Smooth muscle cell (in vitro differentiated cells): ENCODE data around the gene DENND1A. TPM values are rescaled to one million over a fixed set of nuclear protein-coding genes. Genes with fewer than 3 reads are reported as not detected.

ENCODE experiments used
- DNase-seq: peaks from one replicate; lab custom pipeline; 2025; ENCODE audit not compliant: unreplicated experiment; lab: John Stamatoyannopoulos, UW
- H2AFZ ChIP-seq: fragments of 200-600 bp; sonication (generic); 2 replicates; pipeline ENCODE4 v1.6.0; 2016; ENCODE audit warnings: antibody characterized with exemption, low read depth, mild to moderate bottlenecking
- H3F3A ChIP-seq: fragments of 200-600 bp; sonication (generic); 2 replicates; pipeline ENCODE4 v1.6.0; 2017; ENCODE audit warnings: antibody characterized with exemption, low read depth
- H3K27ac ChIP-seq: fragments of 200-600 bp; sonication (generic); 2 replicates; pipeline ENCODE4 v1.5.1; 2016; ENCODE audit warnings: low read depth, mild to moderate bottlenecking
- H3K27me3 ChIP-seq: fragments of 200-600 bp; sonication (generic); 2 replicates; pipeline ENCODE4 v1.6.1; 2016; ENCODE audit warnings: low read depth, mild to moderate bottlenecking
- H3K36me3 ChIP-seq: fragments of 200-600 bp; sonication (generic); 2 replicates; pipeline ENCODE4 v1.5.1; 2016; ENCODE audit warnings: low read depth
- H3K4me1 ChIP-seq: fragments of 200-600 bp; sonication (generic); 2 replicates; pipeline ENCODE4 v1.5.1; 2016; ENCODE audit warnings: low read depth
- H3K4me2 ChIP-seq: fragments of 200-600 bp; sonication (generic); 2 replicates; pipeline ENCODE4 v1.6.0; 2016; ENCODE audit warnings: mild to moderate bottlenecking
- H3K4me3 ChIP-seq: fragments of 200-600 bp; sonication (generic); 2 replicates; pipeline ENCODE4 v1.5.1; 2016; ENCODE audit warnings: mild to moderate bottlenecking
- H3K79me2 ChIP-seq: fragments of 200-600 bp; sonication (generic); 2 replicates; pipeline ENCODE4 v1.6.0; 2016; ENCODE audit warnings: low read depth, mild to moderate bottlenecking
- H3K9ac ChIP-seq: fragments of 200-600 bp; sonication (generic); 2 replicates; pipeline ENCODE4 v1.6.0; 2016; ENCODE audit warnings: low read depth
- H3K9me3 ChIP-seq: fragments of 200-600 bp; sonication (generic); replicated peaks from 2 replicates; pipeline ENCODE4 v1.5.1; 2016; ENCODE audit warnings: low read depth
- H4K20me1 ChIP-seq: fragments of 200-600 bp; sonication (generic); 2 replicates; pipeline ENCODE4 v1.6.0; 2016; ENCODE audit warnings: low read depth
- CTCF ChIP-seq: fragments of 200-600 bp; sonication (generic); IDR thresholded peaks from 2 replicates; pipeline ENCODE4 v1.5.1; 2017; ENCODE audit warnings: borderline replicate concordance, mild to moderate bottlenecking, antibody characterized with exemption; ENCODE audit not compliant: insufficient read depth, poor library complexity, severe bottlenecking
- WGBS: methylation state at CpG from one replicate; pipeline ENCODE4 v1.1.7; 2016; ENCODE audit warnings: low lambda C conversion rate; 5-methylcytosine and 5-hydroxymethylcytosine counted together
- polyA plus RNA-seq: library from polyadenylated mRNA; unstranded; fragments of >200 nt; fragmentation: Nextera tagmentation; extraction: Ambion mirVana; gene quantifications from 2 replicates; pipeline ENCODE4 v1.2.1, GENCODE V29; 2016
- total RNA-seq: library from RNA; depleted of rRNA; stranded (reverse); fragments of >200 nt; gene quantifications from 2 replicates; pipeline ENCODE4 v1.2.3, GENCODE V29; 2014

The DENND1A gene
- total and polyA plus RNA-seq, 2 experiments from 2014 or later: 8.1 to 20.2 TPM

GRCh38 chr9:123561046-123561445 lies 368.9 kb downstream of the DENND1A start:
- no peaks in the 10 kb centered on the region for H3K36me3 ChIP-seq
- H3K4me2 ChIP-seq: no peak overlapping the region
- DNase-seq: no peak
- H3K9ac ChIP-seq: no peak overlapping the region
- no peak overlapping the region for H3K4me3 ChIP-seq
- no peak overlapping the region for H2AFZ ChIP-seq
- H3K27me3 ChIP-seq: no peaks in the 10 kb centered on the region
- peaks cover 3% of the 10 kb centered on the region for H3F3A ChIP-seq
- H3K9me3 ChIP-seq: no peaks in the 10 kb centered on the region
- 63% methylated on average over 6 of the region's 6 CpGs for WGBS
- no peaks in the 10 kb centered on the region for H3K4me1 ChIP-seq
- H3K27ac ChIP-seq: no peak overlapping the region
- TF ChIP-seq CTCF: no peak
- no peaks in the 10 kb centered on the region for H3K79me2 ChIP-seq
- peaks cover 3% of the 10 kb centered on the region for H4K20me1 ChIP-seq

DNA sequence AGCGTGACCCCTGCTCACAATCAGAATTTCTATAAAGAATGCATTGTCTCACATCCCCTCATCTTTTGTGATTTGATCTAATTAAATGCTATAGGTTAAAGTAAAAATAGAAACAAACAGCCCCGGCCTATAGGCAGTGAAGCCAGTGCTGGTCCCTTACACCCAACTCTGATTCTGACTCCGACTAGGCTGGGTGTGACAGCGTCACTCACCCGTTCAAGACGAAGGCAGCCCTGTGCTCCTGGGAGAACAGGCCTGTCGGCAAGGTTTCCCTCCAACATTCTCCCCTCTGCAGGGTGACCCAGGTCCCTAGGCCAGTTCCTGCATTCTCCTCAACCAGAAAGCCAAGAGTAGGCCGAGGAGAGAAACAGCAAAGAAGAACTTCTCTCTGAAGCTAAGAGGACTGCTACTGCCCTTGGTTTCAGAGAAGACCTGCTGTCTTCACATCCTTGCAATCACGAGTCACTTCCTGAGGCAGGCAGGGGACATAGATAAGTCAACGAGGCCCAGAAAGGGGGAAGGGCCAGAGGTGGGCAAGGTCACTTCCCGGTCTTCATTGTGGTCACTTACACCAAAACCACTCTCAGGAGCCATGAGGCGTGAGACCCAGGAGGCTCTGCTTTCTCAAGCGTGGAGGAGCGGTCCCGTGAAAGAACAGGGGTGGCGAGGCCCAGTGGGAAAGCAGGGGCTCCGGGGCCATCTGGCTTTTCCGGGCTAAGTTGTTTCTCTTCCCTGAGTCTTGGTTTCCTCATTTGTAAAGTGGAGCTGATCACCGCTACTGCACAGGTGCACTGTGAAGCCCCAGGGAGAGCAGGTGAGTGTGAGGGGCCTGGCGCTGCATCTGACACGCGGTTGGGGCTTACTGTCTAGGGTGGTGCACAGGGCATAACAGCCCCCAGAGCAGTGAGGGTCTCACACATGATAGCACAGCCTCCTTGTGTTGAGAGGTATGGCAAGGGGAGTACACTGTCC lies 373.2 kb downstream of the DENND1A start:
- no peaks in the 10 kb centered on the region for H3F3A ChIP-seq
- no peak for DNase-seq

GRCh38 chr9:123555646-123556045 lies 374.3 kb downstream of the DENND1A start:
- Histone ChIP-seq H3K27ac (no peak overlapping the region), H3K9ac (no peak overlapping the region), H3K36me3 (no peaks in the 10 kb centered on the region), H4K20me1 (peaks cover 3% of the 10 kb centered on the region), H3K4me2 (no peak overlapping the region), H3K79me2 (no peaks in the 10 kb centered on the region), H3K4me1 (peaks cover 10% of the 10 kb centered on the region), H3K4me3 (no peak overlapping the region), H3K9me3 (no peaks in the 10 kb centered on the region), H3F3A (no peaks in the 10 kb centered on the region), H2AFZ (no peak overlapping the region), H3K27me3 (no peaks in the 10 kb centered on the region)
- 87% methylated on average over 3 of the region's 3 CpGs for WGBS
- DNase-seq: no peak
- TF ChIP-seq CTCF: no peak

More for the DNA sequence above, 373.2 kb downstream of the DENND1A start:
- no peaks in the 10 kb centered on the region for H3K36me3 ChIP-seq
- peaks cover under 1% of the 10 kb centered on the region for H3K4me1 ChIP-seq
- no peaks in the 10 kb centered on the region for H3K9me3 ChIP-seq
- H4K20me1 ChIP-seq: no peaks in the 10 kb centered on the region
- H2AFZ ChIP-seq: no peak overlapping the region
- H3K27me3 ChIP-seq: no peaks in the 10 kb centered on the region
- no peak overlapping the region for H3K4me3 ChIP-seq
- H3K9ac ChIP-seq: no peak overlapping the region
- H3K27ac ChIP-seq: no peak overlapping the region
- H3K4me2 ChIP-seq: no peak overlapping the region
- H3K79me2 ChIP-seq: no peaks in the 10 kb centered on the region
- WGBS: 89% methylated on average over 22 of the region's 22 CpGs
- TF ChIP-seq CTCF: no peak
